HepG2 (cell line): ENCODE results near the gene TUBA3C. TPM values are rescaled to one million over a fixed set of nuclear protein-coding genes. Genes with fewer than 3 reads are reported as not detected.

Experiments
- ATAC-seq: fragments of 200-7000 bp; cut with Tn5 transposase; 3 replicates; pipeline ENCODE4 v1.9.1; 2020; ENCODE audit warnings: mild to moderate bottlenecking, moderate library complexity
- BruUV-seq: library from RNA; stranded (reverse); fragments of 400-500 nt; replicated peaks from 2 replicates; lab custom pipeline; 2021; lab: Mats Ljungman, UMichigan
- CTCF ChIA-PET: fragments of 300-600 bp; formaldehyde crosslinking; extraction: SDS; loops from one replicate; lab custom pipeline; 2021; ENCODE audit warnings: low total read pairs, inconsistent platforms, low intra/inter-chr PET ratio; lab: Yijun Ruan, JAX
- POLR2A ChIA-PET: fragments of 350-600 bp; sonication (Branson Sonifier 250); formaldehyde crosslinking; loops from one replicate; lab custom pipeline; 2020; ENCODE audit warnings: antibody characterized with exemption, inconsistent platforms; lab: Yijun Ruan, JAX
- DNase-seq: peaks from one replicate; pipeline ENCODE4 v3.0.0-alpha.2; 2015; ENCODE audit warnings: low spot score
- FAIRE-seq: peaks from 3 replicates; lab custom pipeline; 2011; peaks lifted over from hg19 to GRCh38; lab: Jason Lieb, UNC
- H2AFZ ChIP-seq: one replicate; pipeline ENCODE4 v1.6.1; 2011; ENCODE audit warnings: low read length, inconsistent platforms
- H3K27ac ChIP-seq: fragments of 300-600 bp; 3 replicates; pipeline ENCODE4 v1.8.0; 2011; ENCODE audit warnings: mixed run types, mild to moderate bottlenecking, mixed read lengths, low read length, inconsistent platforms; ENCODE audit not compliant: insufficient read depth; ENCODE audit errors: extremely low read length
- H3K27me3 ChIP-seq, 2 experiments: fragments of 200-600 bp in 1 of 2; 2 replicates in 1 of 2; 3 replicates in 1 of 2; pipeline versions ENCODE4 v1.6.0 to v1.8.0; 2011; ENCODE audit warnings: low read length in 2 of 2, mild to moderate bottlenecking in 2 of 2, moderate library complexity in 2 of 2, inconsistent platforms in 1 of 2; ENCODE audit not compliant: insufficient read depth in 2 of 2, control insufficient read depth in 1 of 2
- H3K36me3 ChIP-seq, 2 experiments: fragments of 200-600 bp in 1 of 2; replicated peaks in 1 of 2; 2 replicates in 1 of 2; 3 replicates in 1 of 2; pipeline versions ENCODE4 v1.5.1 to v1.8.0; 2011; ENCODE audit warnings: low read length in 2 of 2, inconsistent platforms in 1 of 2; ENCODE audit not compliant: insufficient read depth in 2 of 2, control insufficient read depth in 1 of 2
- H3K4me1 ChIP-seq: 2 replicates; pipeline ENCODE4 v1.5.1; 2012; ENCODE audit warnings: low read length, inconsistent platforms; ENCODE audit not compliant: insufficient read depth
- H3K4me2 ChIP-seq: 2 replicates; pipeline ENCODE4 v1.6.0; 2011; ENCODE audit warnings: low read depth, low read length, inconsistent platforms
- H3K4me3 ChIP-seq, 3 experiments: fragments of 200-600 bp in 1 of 3; sonication (generic), shearing (Covaris generic) in 1 of 3; replicated peaks in 1 of 3; 2 replicates each; pipeline ENCODE4 v1.5.1; 2011 to 2016; ENCODE audit warnings: low read length in 3 of 3, inconsistent platforms in 2 of 3, low read depth in 2 of 3, mild to moderate bottlenecking in 2 of 3, control low read depth in 1 of 3, mixed read lengths in 1 of 3; ENCODE audit not compliant: insufficient read depth in 1 of 3
- H3K79me2 ChIP-seq: one replicate; pipeline ENCODE4 v1.6.1; 2011; ENCODE audit warnings: low read length, inconsistent platforms; ENCODE audit not compliant: insufficient read depth
- H3K9ac ChIP-seq: 2 replicates; pipeline ENCODE4 v1.6.0; 2011; ENCODE audit warnings: mild to moderate bottlenecking, low read depth, low read length, inconsistent platforms; ENCODE audit not compliant: insufficient read depth
- H3K9me3 ChIP-seq: 2 replicates; pipeline ENCODE4 v1.5.1; 2012; ENCODE audit warnings: mild to moderate bottlenecking, low read length
- H4K20me1 ChIP-seq: 2 replicates; pipeline ENCODE4 v1.6.0; 2011; ENCODE audit warnings: inconsistent platforms, mild to moderate bottlenecking, low read length, moderate library complexity; ENCODE audit not compliant: insufficient read depth
- CBFB ChIP-seq: sonication (generic); formaldehyde crosslinking; IDR thresholded peaks from 2 replicates; pipeline ENCODE4 v1.4.0; 2020; ENCODE audit warnings: missing genetic modification reagents
- FOXP1 ChIP-seq, 2 experiments: fragments of 450-650 bp in 1 of 2; IDR thresholded peaks; 2 replicates each; pipeline ENCODE4 v1.6.1; 2017 to 2018; ENCODE audit warnings: antibody characterized with exemption in 1 of 2
- MXD4 ChIP-seq: IDR thresholded peaks from 2 replicates; pipeline ENCODE4 v1.6.1; 2016; ENCODE audit warnings: mild to moderate bottlenecking, missing biosample characterization, missing genetic modification reagents
- ZNF207 ChIP-seq: fragments of 450-650 bp; IDR thresholded peaks from 2 replicates; pipeline ENCODE4 v1.6.1; 2016; ENCODE audit warnings: antibody characterized with exemption, borderline replicate concordance
- ZNF33B ChIP-seq: sonication (generic); formaldehyde crosslinking; IDR thresholded peaks from 2 replicates; pipeline ENCODE4 v1.5.1; 2020; ENCODE audit warnings: mild to moderate bottlenecking, missing genetic modification reagents
- WGBS: methylation state at CpG from one replicate; pipeline ENCODE4 v1.1.6; 2017; ENCODE audit warnings: low lambda C conversion rate; 5-methylcytosine and 5-hydroxymethylcytosine counted together
- in situ Hi-C: cut with HindIII; loops from 2 replicates; pipeline ENCODE4 v1.10.0; 2017; ENCODE audit warnings: low pct_unique_long_range_greater_than_20kb; ENCODE audit not compliant: extremely low pct_ligation_motif_present
- intact Hi-C: fragments of 100-400 bp; cut with micrococcal nuclease; formaldehyde crosslinking; loops from one replicate; pipeline ENCODE4 v1.10.0; 2022; ENCODE audit not compliant: unreplicated experiment
- polyA plus RNA-seq, 8 experiments: library from polyadenylated mRNA; depleted of rRNA in 3 of 8; stranded (reverse) in 7 of 8; unstranded in 1 of 8; fragments of >200 nt; fragmentation: Illumina TruSeq in 4 of 8; extraction: Trizol in 4 of 8; gene quantifications; 2 replicates each; pipeline versions ENCODE4 v1.2.1 to v1.2.3, GENCODE V29; 2011 to 2016; ENCODE audit warnings: low read depth in 4 of 8, missing spikeins in 1 of 8, mixed read lengths in 1 of 8; ENCODE audit not compliant: insufficient read depth in 1 of 8
- total RNA-seq, 5 experiments: library from RNA; depleted of rRNA; stranded (reverse); fragments of >200 nt; fragmentation: Illumina TruSeq; extraction: Trizol; gene quantifications; 2 replicates each; pipeline ENCODE4 v1.2.3, GENCODE V29; 2016; ENCODE audit warnings: low read depth in 1 of 5
- TF ChIP-seq, protein P1 (sequence below): sonication (generic); formaldehyde crosslinking; conservative IDR thresholded peaks from 2 replicates; pipeline ENCODE4 v1.8.0; 2022; ENCODE audit warnings: low read depth, missing genetic modification reagents
- TF ChIP-seq, protein P2 (sequence below): sonication (generic); formaldehyde crosslinking; IDR thresholded peaks from 2 replicates; pipeline ENCODE4 v1.4.0; 2020; ENCODE audit warnings: missing genetic modification reagents; ENCODE audit errors: not compliant biosample characterization
- TF ChIP-seq, protein P3 (sequence below): sonication (generic); formaldehyde crosslinking; IDR thresholded peaks from 2 replicates; pipeline ENCODE4 v1.4.0; 2020; ENCODE audit warnings: missing genetic modification reagents, mild to moderate bottlenecking, borderline replicate concordance
- TF ChIP-seq, protein P4 (sequence below): sonication (generic); formaldehyde crosslinking; IDR thresholded peaks from 2 replicates; pipeline ENCODE4 v1.4.0; 2020; ENCODE audit warnings: missing genetic modification reagents
- TF ChIP-seq, protein P5 (sequence below): sonication (generic); formaldehyde crosslinking; conservative IDR thresholded peaks from 2 replicates; pipeline ENCODE4 v1.4.0; 2020; ENCODE audit warnings: mild to moderate bottlenecking, missing genetic modification reagents, moderate library complexity
- TF ChIP-seq, protein P6 (sequence below): sonication (generic); formaldehyde crosslinking; IDR thresholded peaks from 2 replicates; pipeline ENCODE4 v1.9.0; 2021; ENCODE audit warnings: missing genetic modification reagents, mild to moderate bottlenecking, borderline replicate concordance

The TUBA3C gene
- total and polyA plus RNA-seq, 2 of the 13 experiments (the other 11 are each of a cell fraction or from before 2014, with no cell fraction given) = not detected

DNA sequence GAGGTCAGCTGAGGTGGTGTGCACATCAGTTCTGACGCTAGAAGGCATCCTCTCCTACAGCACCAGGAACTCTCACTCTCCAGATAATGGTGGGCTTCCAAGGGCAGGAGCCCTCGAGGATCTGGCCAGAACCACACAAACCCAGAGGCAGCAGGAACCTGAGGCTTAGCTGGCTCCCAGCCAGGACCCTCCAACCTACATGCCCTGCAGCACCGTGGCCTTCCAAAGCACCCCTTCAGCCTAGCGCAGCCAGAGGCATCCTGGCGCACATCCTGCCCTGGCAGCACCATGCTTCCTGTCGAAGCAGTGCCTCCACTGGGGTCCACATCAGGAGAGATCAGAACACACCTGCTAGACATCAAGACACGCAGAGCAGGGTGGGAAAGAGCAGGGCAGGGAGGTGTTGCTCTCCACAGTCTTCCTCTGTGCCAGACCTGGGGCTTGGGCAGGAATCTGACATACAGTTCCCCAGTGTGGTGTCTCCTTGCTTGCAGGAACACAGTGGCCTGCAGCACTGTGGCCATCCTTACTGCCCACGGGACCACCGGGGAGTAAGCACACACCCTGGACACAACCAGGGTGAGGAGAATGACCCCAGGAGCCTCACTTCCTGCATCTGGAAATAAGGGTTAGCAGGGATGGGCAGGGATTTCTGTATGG, 21.7 kb downstream of the TUBA3C start:
- in situ Hi-C loops = loop anchor here (10.0 kb wide), 1 partner anchor 435 kb away; no protein-coding TSS in a partner anchor
- DNase-seq = no peak
- WGBS = 0% methylated on average over 4 of the region's 9 CpGs

More for the DNA sequence above, 21.7 kb downstream of the TUBA3C start:
- Histone ChIP-seq H3K9me3 (no peaks in the 10 kb centered on the region), H3K9ac (no peak overlapping the region), H3K4me1 (no peaks in the 10 kb centered on the region)
- CTCF ChIA-PET = no interaction called here
- TF ChIP-seq, protein P1, sequence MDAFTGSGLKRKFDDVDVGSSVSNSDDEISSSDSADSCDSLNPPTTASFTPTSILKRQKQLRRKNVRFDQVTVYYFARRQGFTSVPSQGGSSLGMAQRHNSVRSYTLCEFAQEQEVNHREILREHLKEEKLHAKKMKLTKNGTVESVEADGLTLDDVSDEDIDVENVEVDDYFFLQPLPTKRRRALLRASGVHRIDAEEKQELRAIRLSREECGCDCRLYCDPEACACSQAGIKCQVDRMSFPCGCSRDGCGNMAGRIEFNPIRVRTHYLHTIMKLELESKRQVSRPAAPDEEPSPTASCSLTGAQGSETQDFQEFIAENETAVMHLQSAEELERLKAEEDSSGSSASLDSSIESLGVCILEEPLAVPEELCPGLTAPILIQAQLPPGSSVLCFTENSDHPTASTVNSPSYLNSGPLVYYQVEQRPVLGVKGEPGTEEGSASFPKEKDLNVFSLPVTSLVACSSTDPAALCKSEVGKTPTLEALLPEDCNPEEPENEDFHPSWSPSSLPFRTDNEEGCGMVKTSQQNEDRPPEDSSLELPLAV (CRISPR knock-in tag) = no peak
- TF ChIP-seq ZNF207 = no peak
- TF ChIP-seq CBFB (CRISPR knock-in tag) = no peak
- TF ChIP-seq FOXP1 (IDR thresholded peaks at IDR 0.05) = no peak
- TF ChIP-seq FOXP1 (CRISPR knock-in tag; IDR thresholded peaks at IDR 0.05) = no peak
- TF ChIP-seq ZNF33B (CRISPR knock-in tag) = no peak
- TF ChIP-seq, protein P2, sequence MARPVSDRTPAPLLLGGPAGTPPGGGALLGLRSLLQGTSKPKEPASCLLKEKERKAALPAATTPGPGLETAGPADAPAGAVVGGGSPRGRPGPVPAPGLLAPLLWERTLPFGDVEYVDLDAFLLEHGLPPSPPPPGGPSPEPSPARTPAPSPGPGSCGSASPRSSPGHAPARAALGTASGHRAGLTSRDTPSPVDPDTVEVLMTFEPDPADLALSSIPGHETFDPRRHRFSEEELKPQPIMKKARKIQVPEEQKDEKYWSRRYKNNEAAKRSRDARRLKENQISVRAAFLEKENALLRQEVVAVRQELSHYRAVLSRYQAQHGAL (CRISPR knock-in tag) = no peak
- TF ChIP-seq, protein P3, sequence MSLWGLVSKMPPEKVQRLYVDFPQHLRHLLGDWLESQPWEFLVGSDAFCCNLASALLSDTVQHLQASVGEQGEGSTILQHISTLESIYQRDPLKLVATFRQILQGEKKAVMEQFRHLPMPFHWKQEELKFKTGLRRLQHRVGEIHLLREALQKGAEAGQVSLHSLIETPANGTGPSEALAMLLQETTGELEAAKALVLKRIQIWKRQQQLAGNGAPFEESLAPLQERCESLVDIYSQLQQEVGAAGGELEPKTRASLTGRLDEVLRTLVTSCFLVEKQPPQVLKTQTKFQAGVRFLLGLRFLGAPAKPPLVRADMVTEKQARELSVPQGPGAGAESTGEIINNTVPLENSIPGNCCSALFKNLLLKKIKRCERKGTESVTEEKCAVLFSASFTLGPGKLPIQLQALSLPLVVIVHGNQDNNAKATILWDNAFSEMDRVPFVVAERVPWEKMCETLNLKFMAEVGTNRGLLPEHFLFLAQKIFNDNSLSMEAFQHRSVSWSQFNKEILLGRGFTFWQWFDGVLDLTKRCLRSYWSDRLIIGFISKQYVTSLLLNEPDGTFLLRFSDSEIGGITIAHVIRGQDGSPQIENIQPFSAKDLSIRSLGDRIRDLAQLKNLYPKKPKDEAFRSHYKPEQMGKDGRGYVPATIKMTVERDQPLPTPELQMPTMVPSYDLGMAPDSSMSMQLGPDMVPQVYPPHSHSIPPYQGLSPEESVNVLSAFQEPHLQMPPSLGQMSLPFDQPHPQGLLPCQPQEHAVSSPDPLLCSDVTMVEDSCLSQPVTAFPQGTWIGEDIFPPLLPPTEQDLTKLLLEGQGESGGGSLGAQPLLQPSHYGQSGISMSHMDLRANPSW (CRISPR knock-in tag) = no peak
- TF ChIP-seq, protein P4, sequence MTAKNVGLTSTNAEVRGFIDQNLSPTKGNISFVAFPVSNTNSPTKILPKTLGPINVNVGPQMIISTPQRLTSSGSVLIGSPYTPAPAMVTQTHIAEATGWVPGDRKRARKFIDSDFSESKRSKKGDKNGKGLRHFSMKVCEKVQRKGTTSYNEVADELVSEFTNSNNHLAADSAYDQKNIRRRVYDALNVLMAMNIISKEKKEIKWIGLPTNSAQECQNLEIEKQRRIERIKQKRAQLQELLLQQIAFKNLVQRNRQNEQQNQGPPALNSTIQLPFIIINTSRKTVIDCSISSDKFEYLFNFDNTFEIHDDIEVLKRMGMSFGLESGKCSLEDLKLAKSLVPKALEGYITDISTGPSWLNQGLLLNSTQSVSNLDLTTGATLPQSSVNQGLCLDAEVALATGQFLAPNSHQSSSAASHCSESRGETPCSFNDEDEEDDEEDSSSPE (CRISPR knock-in tag) = no peak
- TF ChIP-seq MXD4 = no peak
- TF ChIP-seq, protein P5, sequence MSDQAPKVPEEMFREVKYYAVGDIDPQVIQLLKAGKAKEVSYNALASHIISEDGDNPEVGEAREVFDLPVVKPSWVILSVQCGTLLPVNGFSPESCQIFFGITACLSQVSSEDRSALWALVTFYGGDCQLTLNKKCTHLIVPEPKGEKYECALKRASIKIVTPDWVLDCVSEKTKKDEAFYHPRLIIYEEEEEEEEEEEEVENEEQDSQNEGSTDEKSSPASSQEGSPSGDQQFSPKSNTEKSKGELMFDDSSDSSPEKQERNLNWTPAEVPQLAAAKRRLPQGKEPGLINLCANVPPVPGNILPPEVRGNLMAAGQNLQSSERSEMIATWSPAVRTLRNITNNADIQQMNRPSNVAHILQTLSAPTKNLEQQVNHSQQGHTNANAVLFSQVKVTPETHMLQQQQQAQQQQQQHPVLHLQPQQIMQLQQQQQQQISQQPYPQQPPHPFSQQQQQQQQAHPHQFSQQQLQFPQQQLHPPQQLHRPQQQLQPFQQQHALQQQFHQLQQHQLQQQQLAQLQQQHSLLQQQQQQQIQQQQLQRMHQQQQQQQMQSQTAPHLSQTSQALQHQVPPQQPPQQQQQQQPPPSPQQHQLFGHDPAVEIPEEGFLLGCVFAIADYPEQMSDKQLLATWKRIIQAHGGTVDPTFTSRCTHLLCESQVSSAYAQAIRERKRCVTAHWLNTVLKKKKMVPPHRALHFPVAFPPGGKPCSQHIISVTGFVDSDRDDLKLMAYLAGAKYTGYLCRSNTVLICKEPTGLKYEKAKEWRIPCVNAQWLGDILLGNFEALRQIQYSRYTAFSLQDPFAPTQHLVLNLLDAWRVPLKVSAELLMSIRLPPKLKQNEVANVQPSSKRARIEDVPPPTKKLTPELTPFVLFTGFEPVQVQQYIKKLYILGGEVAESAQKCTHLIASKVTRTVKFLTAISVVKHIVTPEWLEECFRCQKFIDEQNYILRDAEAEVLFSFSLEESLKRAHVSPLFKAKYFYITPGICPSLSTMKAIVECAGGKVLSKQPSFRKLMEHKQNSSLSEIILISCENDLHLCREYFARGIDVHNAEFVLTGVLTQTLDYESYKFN = no peak
- TF ChIP-seq, protein P6, sequence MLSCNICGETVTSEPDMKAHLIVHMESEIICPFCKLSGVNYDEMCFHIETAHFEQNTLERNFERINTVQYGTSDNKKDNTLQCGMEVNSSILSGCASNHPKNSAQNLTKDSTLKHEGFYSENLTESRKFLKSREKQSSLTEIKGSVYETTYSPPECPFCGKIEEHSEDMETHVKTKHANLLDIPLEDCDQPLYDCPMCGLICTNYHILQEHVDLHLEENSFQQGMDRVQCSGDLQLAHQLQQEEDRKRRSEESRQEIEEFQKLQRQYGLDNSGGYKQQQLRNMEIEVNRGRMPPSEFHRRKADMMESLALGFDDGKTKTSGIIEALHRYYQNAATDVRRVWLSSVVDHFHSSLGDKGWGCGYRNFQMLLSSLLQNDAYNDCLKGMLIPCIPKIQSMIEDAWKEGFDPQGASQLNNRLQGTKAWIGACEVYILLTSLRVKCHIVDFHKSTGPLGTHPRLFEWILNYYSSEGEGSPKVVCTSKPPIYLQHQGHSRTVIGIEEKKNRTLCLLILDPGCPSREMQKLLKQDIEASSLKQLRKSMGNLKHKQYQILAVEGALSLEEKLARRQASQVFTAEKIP (CRISPR knock-in tag) = no peak
- TF ChIP-seq, all 625 proteins: peak for 0
- ATAC-seq (no peak), FAIRE-seq (no peak)
- no TSS peak for BruUV-seq
- POLR2A ChIA-PET = no interaction called here
- Histone ChIP-seq H3K27me3 (no peaks in the 10 kb centered on the region), H3K36me3 (no peaks in the 10 kb centered on the region), H3K4me3 (no peak overlapping the region), H3K79me2 (no peaks in the 10 kb centered on the region), H4K20me1 (no peaks in the 10 kb centered on the region), H3K4me2 (no peak overlapping the region), H3K27ac (no peak overlapping the region), H2AFZ (no peak overlapping the region)
- intact Hi-C loops = no loop called here
